ENCODE results near the gene KLHL21. TPM values are rescaled to one million over a fixed set of nuclear protein-coding genes. Genes with fewer than 3 reads are reported as not detected.

KLHL21 gene
- total RNA-seq, 1 experiment from 2014 or later, result 21.6 TPM

DNA sequence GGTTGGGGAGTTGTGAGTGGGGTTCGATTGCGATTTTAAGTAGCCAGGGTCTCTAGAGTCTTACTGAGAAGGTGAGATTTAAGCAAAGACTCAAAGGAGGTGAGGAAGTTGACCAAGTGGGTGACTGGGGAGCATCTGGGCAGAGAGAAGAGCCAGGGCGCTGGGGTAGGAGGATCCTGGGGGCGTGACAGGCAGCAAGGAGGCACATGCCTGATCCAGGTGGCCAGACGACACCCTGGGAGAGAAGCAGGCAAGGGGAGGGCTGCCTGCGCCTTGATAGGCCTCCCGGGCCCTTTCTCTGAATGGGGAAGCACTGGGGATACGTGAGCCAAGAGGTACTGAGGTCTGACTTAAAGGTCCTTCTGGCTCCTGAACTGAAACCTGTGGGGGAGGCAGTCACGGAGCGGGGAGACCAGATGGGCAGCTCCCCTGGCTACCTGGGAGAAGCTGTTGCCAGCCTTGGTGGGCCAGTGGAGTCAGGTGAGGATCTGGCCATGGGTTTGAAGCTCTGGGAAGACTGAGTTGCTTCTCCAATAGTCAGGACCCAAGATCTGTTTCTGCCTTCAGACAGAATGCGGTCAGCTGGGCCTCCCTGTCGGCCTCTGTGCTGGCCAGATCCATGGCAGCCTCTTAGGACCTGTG, 17.5 kb downstream of the KLHL21 start:
- Mint-ChIP-seq H3K27ac (ENCODE audit: unreplicated experiment) (no peak overlapping the region), H3K36me3 (ENCODE audit: insufficient read depth, unreplicated experiment) (peaks cover 17% of the 10 kb centered on the region), H3K4me1 (ENCODE audit: low read depth, unreplicated experiment) (no peaks in the 10 kb centered on the region), H3K9me3 (ENCODE audit: unreplicated experiment) (no peaks in the 10 kb centered on the region), H3K4me3 (ENCODE audit: unreplicated experiment) (no peak overlapping the region), H3K27me3 (ENCODE audit: insufficient read depth, unreplicated experiment) (no peaks in the 10 kb centered on the region)
- no TSS peak for BruUV-seq (replicated peaks)
- POLR2A ChIA-PET, result no interaction called here
- DNase-seq, result no peak
- TF ChIP-seq, protein P1, sequence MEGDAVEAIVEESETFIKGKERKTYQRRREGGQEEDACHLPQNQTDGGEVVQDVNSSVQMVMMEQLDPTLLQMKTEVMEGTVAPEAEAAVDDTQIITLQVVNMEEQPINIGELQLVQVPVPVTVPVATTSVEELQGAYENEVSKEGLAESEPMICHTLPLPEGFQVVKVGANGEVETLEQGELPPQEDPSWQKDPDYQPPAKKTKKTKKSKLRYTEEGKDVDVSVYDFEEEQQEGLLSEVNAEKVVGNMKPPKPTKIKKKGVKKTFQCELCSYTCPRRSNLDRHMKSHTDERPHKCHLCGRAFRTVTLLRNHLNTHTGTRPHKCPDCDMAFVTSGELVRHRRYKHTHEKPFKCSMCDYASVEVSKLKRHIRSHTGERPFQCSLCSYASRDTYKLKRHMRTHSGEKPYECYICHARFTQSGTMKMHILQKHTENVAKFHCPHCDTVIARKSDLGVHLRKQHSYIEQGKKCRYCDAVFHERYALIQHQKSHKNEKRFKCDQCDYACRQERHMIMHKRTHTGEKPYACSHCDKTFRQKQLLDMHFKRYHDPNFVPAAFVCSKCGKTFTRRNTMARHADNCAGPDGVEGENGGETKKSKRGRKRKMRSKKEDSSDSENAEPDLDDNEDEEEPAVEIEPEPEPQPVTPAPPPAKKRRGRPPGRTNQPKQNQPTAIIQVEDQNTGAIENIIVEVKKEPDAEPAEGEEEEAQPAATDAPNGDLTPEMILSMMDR (IDR thresholded peaks at IDR 0.05; ENCODE audit: insufficient read depth in 1 of 2, low read depth in 1 of 2, low read length in 1 of 2, severe bottlenecking in 1 of 2, unreplicated experiment in 1 of 2), result no peak
- intact Hi-C loops (cut with micrococcal nuclease; ENCODE audit: unreplicated experiment), result no loop called here
- Histone ChIP-seq H3K36me3 (ENCODE audit: control insufficient read depth, insufficient read depth, low read length) (peaks cover 2% of the 10 kb centered on the region; the same call in 1 of the 2 replicates), H3K27me3 (replicated peaks; ENCODE audit: control insufficient read depth, insufficient read depth, low read length) (no peaks in the 10 kb centered on the region), H3K4me1 (peaks cover 23% of the 10 kb centered on the region), H3K4me3 (ENCODE audit: low read depth, low read length) (no peak overlapping the region), H3K9me3 (no peaks in the 10 kb centered on the region)
- CTCF ChIA-PET, result no interaction called here

DNA sequence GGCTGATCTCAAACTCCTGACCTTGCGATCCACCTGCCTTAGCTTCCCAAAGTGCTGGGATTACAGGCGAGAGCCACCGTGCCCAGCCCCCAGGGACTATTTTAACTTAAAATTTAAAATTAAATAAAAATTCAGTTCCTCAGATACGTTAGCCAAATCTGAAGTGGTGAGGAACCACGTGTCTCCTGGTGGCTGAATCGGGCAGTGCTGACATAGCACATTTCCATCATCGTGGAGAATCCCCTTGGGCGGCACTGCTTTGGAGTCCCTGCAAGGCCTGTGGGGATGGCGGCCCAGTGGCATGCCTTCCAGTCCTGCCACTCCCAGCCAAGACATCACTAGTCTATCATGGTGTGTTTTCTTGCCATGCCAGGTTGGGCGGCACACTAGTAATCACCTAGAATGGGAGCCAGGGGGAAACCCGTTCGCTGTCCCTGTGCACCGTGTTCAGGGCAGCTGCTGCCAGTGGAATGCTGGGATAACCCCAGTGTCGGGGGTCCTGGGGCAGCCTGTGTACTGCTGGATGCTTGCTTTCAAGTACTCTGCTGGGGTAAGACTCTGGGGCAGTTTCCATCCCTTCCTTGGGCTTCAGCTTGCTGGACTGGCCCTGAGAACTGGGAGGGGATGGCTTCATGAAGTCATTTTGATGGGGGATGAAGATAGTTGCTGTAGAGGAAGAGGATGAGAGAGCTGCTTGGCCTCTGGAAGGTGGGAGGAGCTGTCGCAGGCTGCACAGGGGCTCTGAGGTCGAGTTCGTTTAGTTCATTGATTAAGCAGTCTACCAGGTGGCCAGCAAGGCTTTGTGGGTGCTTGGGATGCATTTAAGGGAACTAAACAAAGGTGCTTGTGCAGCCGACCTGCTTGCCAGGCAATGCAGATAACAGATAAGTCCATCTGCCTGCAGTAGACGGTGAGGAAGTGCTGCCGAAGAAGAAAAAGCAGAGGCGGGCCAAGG, 18.3 kb downstream of the KLHL21 start:
- POLR2A ChIA-PET, result no interaction called here
- no peaks in the 10 kb centered on the region for H3K9me3 Mint-ChIP-seq (ENCODE audit: unreplicated experiment)
- intact Hi-C loops (cut with micrococcal nuclease; ENCODE audit: unreplicated experiment), result no loop called here
- H3K27me3 Mint-ChIP-seq (ENCODE audit: insufficient read depth, unreplicated experiment), result no peaks in the 10 kb centered on the region
- Histone ChIP-seq H3K27me3 (replicated peaks; ENCODE audit: control insufficient read depth, insufficient read depth, low read length) (no peaks in the 10 kb centered on the region), H3K36me3 (ENCODE audit: control insufficient read depth, insufficient read depth, low read length) (peaks cover 2% of the 10 kb centered on the region; the same call in 1 of the 2 replicates), H3K4me1 (peaks cover 24% of the 10 kb centered on the region), H3K9me3 (no peaks in the 10 kb centered on the region), H3K4me3 (ENCODE audit: low read depth, low read length) (no peak overlapping the region)
- DNase-seq, result no peak
- no TSS peak for BruUV-seq (replicated peaks)
- CTCF ChIA-PET, result no interaction called here
- no peak overlapping the region for H3K27ac Mint-ChIP-seq (ENCODE audit: unreplicated experiment)
- H3K4me1 Mint-ChIP-seq (ENCODE audit: low read depth, unreplicated experiment), result no peaks in the 10 kb centered on the region
- no peak overlapping the region for H3K4me3 Mint-ChIP-seq (ENCODE audit: unreplicated experiment)
- TF ChIP-seq, protein P1 (IDR thresholded peaks at IDR 0.05; ENCODE audit: insufficient read depth in 1 of 2, low read depth in 1 of 2, low read length in 1 of 2, severe bottlenecking in 1 of 2, unreplicated experiment in 1 of 2), result no peak
- peaks cover 25% of the 10 kb centered on the region for H3K36me3 Mint-ChIP-seq (ENCODE audit: insufficient read depth, unreplicated experiment)

DNA sequence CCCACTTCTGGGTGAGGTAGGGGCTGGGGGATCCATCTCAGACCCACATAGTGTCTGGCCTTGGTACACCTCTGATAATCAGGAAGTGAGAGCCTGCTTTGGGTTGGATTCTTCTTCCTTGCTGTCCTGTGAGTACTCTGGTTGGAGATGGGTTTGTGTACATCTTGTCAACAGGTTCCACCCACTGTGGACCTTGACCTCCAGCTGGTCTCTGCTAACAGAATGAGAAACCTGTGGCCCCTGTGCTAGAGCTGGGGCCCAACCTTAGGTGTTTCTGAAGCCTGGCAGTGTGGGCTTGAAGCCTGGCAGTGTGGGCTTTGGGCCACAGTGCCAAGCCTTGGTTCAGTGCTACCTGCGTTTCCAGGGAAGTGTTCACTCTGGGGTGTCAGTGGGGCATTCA, 20.3 kb downstream of the KLHL21 start:
- DNase-seq, result peak; percentile 68 to 71
- H3K4me3 ChIP-seq (ENCODE audit: low read depth, low read length), result no peak overlapping the region
- H3K4me1 Mint-ChIP-seq (ENCODE audit: low read depth, unreplicated experiment), result no peaks in the 10 kb centered on the region
- peaks cover 28% of the 10 kb centered on the region for H3K4me1 ChIP-seq
- peak overlapping the region; percentile 13 for H3K27ac Mint-ChIP-seq (ENCODE audit: unreplicated experiment)
- ChIA-PET POLR2A (interaction anchor here (0.7 kb wide), 1 partner anchor 21 kb away, joined by 3 read pairs; no protein-coding TSS in a partner anchor), CTCF (no interaction called here)
- no TSS peak for BruUV-seq (replicated peaks)
- TF ChIP-seq, protein P1 (IDR thresholded peaks at IDR 0.05; ENCODE audit: insufficient read depth in 1 of 2, low read depth in 1 of 2, low read length in 1 of 2, severe bottlenecking in 1 of 2, unreplicated experiment in 1 of 2), result no peak
- no peaks in the 10 kb centered on the region for H3K27me3 Mint-ChIP-seq (ENCODE audit: insufficient read depth, unreplicated experiment)
- peaks cover 22% of the 10 kb centered on the region for H3K36me3 Mint-ChIP-seq (ENCODE audit: insufficient read depth, unreplicated experiment)
- no peaks in the 10 kb centered on the region for H3K36me3 ChIP-seq (ENCODE audit: control insufficient read depth, insufficient read depth, low read length)
- H3K9me3 Mint-ChIP-seq (ENCODE audit: unreplicated experiment), result no peaks in the 10 kb centered on the region
- intact Hi-C loops (cut with micrococcal nuclease; ENCODE audit: unreplicated experiment), result no loop called here
- no peaks in the 10 kb centered on the region for H3K9me3 ChIP-seq
- H3K4me3 Mint-ChIP-seq (ENCODE audit: unreplicated experiment), result peak overlapping the region; percentile 48
- no peaks in the 10 kb centered on the region for H3K27me3 ChIP-seq (replicated peaks; ENCODE audit: control insufficient read depth, insufficient read depth, low read length)

Data from Caco-2 (cell line).